CD4-positive, CD25-positive, alpha-beta regulatory T cell (primary cell): ENCODE data around the gene RMND1. TPM values are rescaled to one million over a fixed set of nuclear protein-coding genes. Genes with fewer than 3 reads are reported as not detected.

ENCODE experiments used
- ATAC-seq, 2 donors: fragments of 150-1000 bp; cut with Tn5 transposase; one replicate each; pipeline ENCODE4 v1.10.0; 2021; ENCODE audit warnings: low read depth in 2 of 2, moderate number of reproducible peaks in 2 of 2, moderate library complexity in 1 of 2
- DNase-seq, 3 donors: peaks; one replicate each; pipeline versions ENCODE4 v3.0.0 to v3.0.0-alpha.2; 2012 to 2022; ENCODE audit warnings: mixed read lengths in 1 of 3
- H3K27ac ChIP-seq: one replicate; pipeline ENCODE4 v1.7.0; 2013; ENCODE audit warnings: mild to moderate bottlenecking, low read length; ENCODE audit not compliant: insufficient read depth, poor library complexity, severe bottlenecking
- H3K27me3 ChIP-seq: one replicate; pipeline ENCODE4 v1.7.0; 2013; ENCODE audit warnings: low read length; ENCODE audit not compliant: control insufficient read depth, insufficient read depth
- H3K36me3 ChIP-seq: one replicate; pipeline ENCODE4 v1.7.0; 2013; ENCODE audit warnings: mild to moderate bottlenecking, low read length, moderate library complexity; ENCODE audit not compliant: control insufficient read depth, insufficient read depth
- H3K4me1 ChIP-seq: 2 replicates; pipeline ENCODE4 v1.7.0; 2013; ENCODE audit warnings: mild to moderate bottlenecking, low read length; ENCODE audit not compliant: insufficient read depth, control insufficient read depth, poor library complexity, severe bottlenecking
- H3K4me3 ChIP-seq: one replicate; pipeline ENCODE4 v1.7.0; 2013; ENCODE audit warnings: low read depth, mild to moderate bottlenecking, low read length, moderate library complexity
- H3K9me3 ChIP-seq, 2 experiments: 1 replicate in 1 of 2; 2 replicates in 1 of 2; pipeline ENCODE4 v1.7.0; 2013; ENCODE audit warnings: low read length in 2 of 2, mild to moderate bottlenecking in 1 of 2, moderate library complexity in 1 of 2; ENCODE audit not compliant: control insufficient read depth in 2 of 2
- H3K27ac Mint-ChIP-seq, 3 donors: one replicate each; pipeline ENCODE4 v1.8.0; 2020 to 2022; ENCODE audit warnings: mild to moderate bottlenecking in 3 of 3, mixed read lengths in 3 of 3, moderate library complexity in 2 of 3
- H3K27me3 Mint-ChIP-seq: one replicate; pipeline ENCODE4 v1.8.0; 2022; ENCODE audit warnings: mild to moderate bottlenecking, mixed read lengths
- H3K36me3 Mint-ChIP-seq: one replicate; pipeline ENCODE4 v1.8.0; 2020; ENCODE audit warnings: mixed read lengths
- H3K4me1 Mint-ChIP-seq, 4 donors: one replicate each; pipeline ENCODE4 v1.8.0; 2020 to 2022; ENCODE audit warnings: mixed read lengths in 4 of 4, mild to moderate bottlenecking in 1 of 4
- H3K4me3 Mint-ChIP-seq, 4 donors: one replicate each; pipeline ENCODE4 v1.8.0; 2020 to 2022; ENCODE audit warnings: mild to moderate bottlenecking in 4 of 4, mixed read lengths in 4 of 4, moderate library complexity in 3 of 4
- H3K9me3 Mint-ChIP-seq, 7 donors: one replicate each; pipeline ENCODE4 v1.8.0; 2020 to 2022; ENCODE audit warnings: mixed read lengths in 7 of 7, mild to moderate bottlenecking in 3 of 7, moderate library complexity in 2 of 7
- polyA plus RNA-seq, 4 donors: library from polyadenylated mRNA; unstranded; fragments of 300-500 nt; fragmentation: Illumina TruSeq; gene quantifications; one replicate each; pipeline ENCODE4 v1.2.3, GENCODE V29; 2021
- total RNA-seq: library from RNA; stranded (reverse); gene quantifications from one replicate; pipeline ENCODE4 v1.2.3, GENCODE V29; 2022

Gene RMND1
- total and polyA plus RNA-seq, 5 donors from 2014 or later = 10.2 to 13.3 (median 11.9) TPM

GRCh38 chr6:151413372-151414145, 38.4 kb downstream of the RMND1 start:
- H3K9me3 ChIP-seq = no peaks in the 10 kb centered on the region
- Mint-ChIP-seq H3K4me1 (peaks cover 21 to 43% (median 29%) of the 10 kb centered on the region in 4 donors), H3K27ac (peak overlapping the region; percentile 91 to 95 (median 93)), H3K27me3 (no peaks in the 10 kb centered on the region), H3K4me3 (peak overlapping the region; percentile 29 to 63 (median 46)), H3K9me3 (peaks cover 0 to 9% (median 2%) of the 10 kb centered on the region in 7 donors), H3K36me3 (peaks cover 48% of the 10 kb centered on the region)
- DNase-seq (peak; percentile 59 to 90 (median 82)), ATAC-seq (peak; percentile 98 to 99)
- peaks cover 39% of the 10 kb centered on the region for H3K36me3 ChIP-seq
- H3K4me1 ChIP-seq = peaks cover 20% of the 10 kb centered on the region
- H3K27me3 ChIP-seq = no peaks in the 10 kb centered on the region
- H3K27ac ChIP-seq = peak overlapping the region; percentile 69
- peak overlapping the region; percentile 49 for H3K4me3 ChIP-seq

- Mint-ChIP-seq H3K4me1 (peaks cover 21 to 43% (median 29%) of the 10 kb centered on the region in 4 donors), H3K36me3 (peaks cover 48% of the 10 kb centered on the region), H3K27ac (peak overlapping the region; percentile 91 to 93 (median 92)), H3K27me3 (no peaks in the 10 kb centered on the region), H3K4me3 (peak overlapping the region in 1 of 4 donors; percentile 47), H3K9me3 (peaks cover 0 to 9% (median 2%) of the 10 kb centered on the region in 7 donors)
- ATAC-seq = no peak
- Histone ChIP-seq H3K27me3 (no peaks in the 10 kb centered on the region), H3K4me1 (peaks cover 20% of the 10 kb centered on the region), H3K36me3 (peaks cover 37% of the 10 kb centered on the region), H3K9me3 (no peaks in the 10 kb centered on the region), H3K27ac (peak overlapping the region; percentile 49), H3K4me3 (no peak overlapping the region)
- DNase-seq = no peak
Observed at GRCh38 chr6:151412909-151413308, 39.0 kb downstream of the RMND1 start.

GRCh38 chr6:151409679-151410078, 42.2 kb downstream of the RMND1 start:
- Histone ChIP-seq H3K9me3 (no peaks in the 10 kb centered on the region), H3K4me3 (no peak overlapping the region), H3K27ac (no peak overlapping the region), H3K4me1 (peaks cover 20% of the 10 kb centered on the region), H3K27me3 (no peaks in the 10 kb centered on the region), H3K36me3 (peaks cover 29% of the 10 kb centered on the region)
- Mint-ChIP-seq H3K27ac (peak overlapping the region; percentile 21 to 97 (median 72)), H3K4me1 (peaks cover 27 to 40% (median 33%) of the 10 kb centered on the region in 4 donors), H3K36me3 (peaks cover 25% of the 10 kb centered on the region), H3K4me3 (no peak overlapping the region), H3K9me3 (peaks cover 0 to 7% (median 0%) of the 10 kb centered on the region in 7 donors), H3K27me3 (no peaks in the 10 kb centered on the region)
- ATAC-seq (no peak), DNase-seq (no peak)

- Mint-ChIP-seq H3K9me3 (peaks cover 0 to 2% (median 0%) of the 10 kb centered on the region in 7 donors), H3K36me3 (peaks cover 24% of the 10 kb centered on the region), H3K27ac (peak overlapping the region; percentile 48 to 97 (median 72)), H3K27me3 (no peaks in the 10 kb centered on the region), H3K4me1 (peaks cover 25 to 39% (median 29%) of the 10 kb centered on the region in 4 donors), H3K4me3 (peak overlapping the region in 1 of 4 donors; percentile 87)
- Histone ChIP-seq H3K4me3 (no peak overlapping the region), H3K27me3 (no peaks in the 10 kb centered on the region), H3K36me3 (peaks cover 32% of the 10 kb centered on the region), H3K27ac (no peak overlapping the region), H3K9me3 (no peaks in the 10 kb centered on the region), H3K4me1 (peaks cover 17% of the 10 kb centered on the region)
- no peak for DNase-seq
- ATAC-seq = no peak
Observed at GRCh38 chr6:151409260-151409659, 42.7 kb downstream of the RMND1 start.

GRCh38 chr6:151408858-151409257, 43.1 kb downstream of the RMND1 start:
- no peaks in the 10 kb centered on the region for H3K27me3 Mint-ChIP-seq
- no peaks in the 10 kb centered on the region for H3K9me3 Mint-ChIP-seq
- ATAC-seq (no peak), DNase-seq (no peak)
- H3K27ac ChIP-seq = no peak overlapping the region
- peak overlapping the region; percentile 48 to 97 (median 72) for H3K27ac Mint-ChIP-seq
- no peaks in the 10 kb centered on the region for H3K27me3 ChIP-seq
- H3K9me3 ChIP-seq = no peaks in the 10 kb centered on the region
- H3K36me3 Mint-ChIP-seq = peaks cover 24% of the 10 kb centered on the region
- peaks cover 13% of the 10 kb centered on the region for H3K4me1 ChIP-seq
- H3K36me3 ChIP-seq = peaks cover 35% of the 10 kb centered on the region
- no peak overlapping the region for H3K4me3 ChIP-seq
- peaks cover 22 to 35% (median 26%) of the 10 kb centered on the region in 4 donors for H3K4me1 Mint-ChIP-seq
- peak overlapping the region in 1 of 4 donors; percentile 87 for H3K4me3 Mint-ChIP-seq

GRCh38 chr6:151403919-151404308, 48.0 kb downstream of the RMND1 start:
- no peak overlapping the region for H3K27ac ChIP-seq
- H3K4me1 Mint-ChIP-seq = peaks cover 9 to 62% (median 41%) of the 10 kb centered on the region in 4 donors
- peak overlapping the region in 2 of 3 donors; percentile 1 to 45 for H3K27ac Mint-ChIP-seq

GRCh38 chr6:151402228-151402627, 49.7 kb downstream of the RMND1 start:
- no peak for DNase-seq
- Histone ChIP-seq H3K27ac (no peak overlapping the region), H3K27me3 (no peaks in the 10 kb centered on the region), H3K36me3 (peaks cover 28% of the 10 kb centered on the region), H3K4me3 (no peak overlapping the region), H3K9me3 (no peaks in the 10 kb centered on the region), H3K4me1 (peaks cover 34% of the 10 kb centered on the region)
- peak overlapping the region in 2 of 3 donors; percentile 20 to 60 for H3K27ac Mint-ChIP-seq
- peak overlapping the region in 1 of 4 donors; percentile 63 for H3K4me3 Mint-ChIP-seq
- peaks cover 16 to 77% (median 54%) of the 10 kb centered on the region in 4 donors for H3K4me1 Mint-ChIP-seq
- no peaks in the 10 kb centered on the region for H3K9me3 Mint-ChIP-seq
- peaks cover 15% of the 10 kb centered on the region for H3K36me3 Mint-ChIP-seq
- H3K27me3 Mint-ChIP-seq = no peaks in the 10 kb centered on the region
- no peak for ATAC-seq

More at GRCh38 chr6:151403919-151404308, 48.0 kb downstream of the RMND1 start:
- no peaks in the 10 kb centered on the region for H3K27me3 ChIP-seq
- Mint-ChIP-seq H3K36me3 (peaks cover 14% of the 10 kb centered on the region), H3K27me3 (no peaks in the 10 kb centered on the region), H3K4me3 (no peak overlapping the region), H3K9me3 (no peaks in the 10 kb centered on the region)
- ATAC-seq (no peak), DNase-seq (no peak)
- peaks cover 35% of the 10 kb centered on the region for H3K36me3 ChIP-seq
- peaks cover 21% of the 10 kb centered on the region for H3K4me1 ChIP-seq
- no peaks in the 10 kb centered on the region for H3K9me3 ChIP-seq
- H3K4me3 ChIP-seq = no peak overlapping the region
